Thymus (tissue), 11 donors: Measurements from ENCODE around the gene RNF125. TPM values are rescaled to one million over a fixed set of nuclear protein-coding genes. Genes with fewer than 3 reads are reported as not detected.

ENCODE experiments used
- DNase-seq, 9 donors: peaks; one replicate each; pipeline ENCODE4 v3.0.0-alpha.2; 2013; ENCODE audit warnings: low spot score in 9 of 9, low read depth in 6 of 9, missing footprints in 1 of 9
- H3K27ac ChIP-seq, 2 donors: one replicate each; pipeline ENCODE4 v1.5.1; 2013; ENCODE audit warnings: control low read depth in 1 of 2, low read depth in 1 of 2, low read length in 1 of 2, mild to moderate bottlenecking in 1 of 2, moderate library complexity in 1 of 2
- H3K27me3 ChIP-seq, 2 donors: one replicate each; pipeline ENCODE4 v1.5.1; 2013; ENCODE audit warnings: low read length in 1 of 2; ENCODE audit not compliant: control insufficient read depth in 2 of 2, insufficient read depth in 1 of 2
- H3K36me3 ChIP-seq, 2 donors: one replicate each; pipeline ENCODE4 v1.5.1; 2013; ENCODE audit warnings: low read length in 1 of 2, mild to moderate bottlenecking in 1 of 2, moderate library complexity in 1 of 2; ENCODE audit not compliant: control insufficient read depth in 2 of 2, insufficient read depth in 2 of 2
- H3K4me1 ChIP-seq, 2 donors: one replicate each; pipeline ENCODE4 v1.5.1; 2013; ENCODE audit warnings: low read length in 2 of 2; ENCODE audit not compliant: control insufficient read depth in 2 of 2, insufficient read depth in 2 of 2
- H3K4me3 ChIP-seq, 2 donors: one replicate each; pipeline ENCODE4 v1.5.1; 2013; ENCODE audit warnings: low read length in 2 of 2, control low read depth in 1 of 2, mild to moderate bottlenecking in 1 of 2
- H3K9me3 ChIP-seq, 2 donors: one replicate each; pipeline ENCODE4 v1.5.1; 2013; ENCODE audit warnings: low read length in 1 of 2, mild to moderate bottlenecking in 1 of 2; ENCODE audit not compliant: control insufficient read depth in 2 of 2, insufficient read depth in 1 of 2
- WGBS: extraction: QIAGEN DNeasy Blood & Tissue Kit; methylation state at CpG from one replicate; pipeline ENCODE4 v1.1.7; 2013; 5-methylcytosine and 5-hydroxymethylcytosine counted together
- polyA plus RNA-seq: library from polyadenylated mRNA; stranded (reverse); fragments of 200-250 nt; gene quantifications from one replicate; pipeline ENCODE4 v1.2.3, GENCODE V29; 2013
- total RNA-seq: library from RNA; stranded (reverse); fragments of 120-200 nt; gene quantifications from one replicate; pipeline ENCODE4 v1.2.4, GENCODE V29; 2013
- donor health status: healthy.

The RNF125 gene
- total and polyA plus RNA-seq, 2 donors: 5.1 to 10.2 TPM

GRCh38 chr18:32110005-32110404, 91.4 kb downstream of the RNF125 start:
- no peak overlapping the region for H3K27ac ChIP-seq
- no peak for DNase-seq
- H3K9me3 ChIP-seq: no peaks in the 10 kb centered on the region
- H3K4me3 ChIP-seq: no peak overlapping the region
- peaks cover 6 to 37% of the 10 kb centered on the region in 2 donors for H3K36me3 ChIP-seq
- no peaks in the 10 kb centered on the region for H3K27me3 ChIP-seq
- WGBS: over 99% methylated on average over 3 of the region's 3 CpGs
- H3K4me1 ChIP-seq: no peaks in the 10 kb centered on the region

- H3K4me1 ChIP-seq: no peaks in the 10 kb centered on the region
These were observed 93.1 kb downstream of the RNF125 start for GRCh38 chr18:32111706-32112105.

GRCh38 chr18:32112826-32113225, 94.2 kb downstream of the RNF125 start:
- Histone ChIP-seq H3K9me3 (no peaks in the 10 kb centered on the region), H3K27me3 (no peaks in the 10 kb centered on the region), H3K27ac (no peak overlapping the region), H3K36me3 (peaks cover 14 to 64% of the 10 kb centered on the region in 2 donors), H3K4me1 (no peaks in the 10 kb centered on the region), H3K4me3 (no peak overlapping the region)
- DNase-seq: no peak
- 98% methylated on average over 4 of the region's 4 CpGs for WGBS

More at GRCh38 chr18:32111706-32112105, 93.1 kb downstream of the RNF125 start:
- H3K9me3 ChIP-seq: no peaks in the 10 kb centered on the region
- H3K36me3 ChIP-seq: peaks cover 14 to 53% of the 10 kb centered on the region in 2 donors
- no peaks in the 10 kb centered on the region for H3K27me3 ChIP-seq
- DNase-seq: no peak
- no peak overlapping the region for H3K4me3 ChIP-seq
- no peak overlapping the region for H3K27ac ChIP-seq
- WGBS: 83% methylated on average over 3 of the region's 3 CpGs

GRCh38 chr18:32114293-32114942, 95.8 kb downstream of the RNF125 start:
- no peak overlapping the region for H3K27ac ChIP-seq
- 98% methylated on average over 4 of the region's 4 CpGs for WGBS
- no peak for DNase-seq
- H3K4me3 ChIP-seq: no peak overlapping the region
- no peaks in the 10 kb centered on the region for H3K4me1 ChIP-seq
- H3K36me3 ChIP-seq: peaks cover 14 to 66% of the 10 kb centered on the region in 2 donors
- H3K9me3 ChIP-seq: no peaks in the 10 kb centered on the region
- H3K27me3 ChIP-seq: no peaks in the 10 kb centered on the region

- Histone ChIP-seq H3K9me3 (no peaks in the 10 kb centered on the region), H3K27ac (no peak overlapping the region), H3K4me3 (no peak overlapping the region), H3K27me3 (no peaks in the 10 kb centered on the region), H3K4me1 (no peaks in the 10 kb centered on the region), H3K36me3 (peaks cover 7 to 48% of the 10 kb centered on the region in 2 donors)
- 98% methylated on average over 5 of the region's 5 CpGs for WGBS
- DNase-seq: no peak
These were observed 103.4 kb downstream of the RNF125 start for GRCh38 chr18:32122039-32122438.

Other genes starting within 250 kb of the RNF125 start
- 54.6 TPM for gene TRAPPC8, start 75.7 kb upstream of the RNF125 start, total RNA-seq
- gene TRAPPC8, start 75.7 kb upstream of the RNF125 start, polyA plus RNA-seq: 49.2 TPM
- gene RNF138, start 73.0 kb downstream of the RNF125 start, total RNA-seq: 46.8 TPM
- gene RNF138, start 73.0 kb downstream of the RNF125 start, polyA plus RNA-seq: 39.8 TPM
- gene MEP1B, start 171.2 kb downstream of the RNF125 start, total RNA-seq: 0.19 TPM
- gene MEP1B, start 171.2 kb downstream of the RNF125 start, polyA plus RNA-seq: 0.11 TPM